A673 (cell line): ENCODE data around the gene ATXN10. TPM values are rescaled to one million over a fixed set of nuclear protein-coding genes. Genes with fewer than 3 reads are reported as not detected.

Experiments
- BruUV-seq: library from RNA; stranded (reverse); fragments of 400-500 nt; replicated peaks from 2 replicates; lab custom pipeline; 2021; lab: Mats Ljungman, UMichigan
- CTCF ChIA-PET: fragments of 300-600 bp; sonication (Branson Sonifier 250); formaldehyde crosslinking; loops from one replicate; lab custom pipeline; 2022; ENCODE audit warnings: antibody characterized with exemption; lab: Charles Lee
- POLR2A ChIA-PET: fragments of 300-600 bp; sonication (Branson Sonifier 250); formaldehyde crosslinking; loops from one replicate; lab custom pipeline; 2022; ENCODE audit warnings: antibody characterized with exemption; ENCODE audit not compliant: low non-redundant PET; lab: Charles Lee
- DNase-seq: peaks from one replicate; pipeline ENCODE4 v3.0.0-alpha.2; 2015; ENCODE audit warnings: low spot score
- H3K27ac ChIP-seq: fragments of 200-600 bp; sonication (generic); 2 replicates; pipeline ENCODE4 v1.5.1; 2016; ENCODE audit warnings: mixed run types, low read depth, mild to moderate bottlenecking, mixed read lengths, antibody characterized with exemption, low read length; ENCODE audit not compliant: poor library complexity, severe bottlenecking
- H3K27me3 ChIP-seq: fragments of 200-600 bp; sonication (generic); replicated peaks from 2 replicates; pipeline ENCODE4 v1.6.1; 2017; ENCODE audit warnings: mixed run types, low read depth, mild to moderate bottlenecking, mixed read lengths, antibody characterized with exemption, low read length; ENCODE audit not compliant: insufficient read depth, poor library complexity
- H3K36me3 ChIP-seq: fragments of 200-600 bp; sonication (generic); 2 replicates; pipeline ENCODE4 v1.6.1; 2016; ENCODE audit warnings: mixed run types, mild to moderate bottlenecking, mixed read lengths, antibody characterized with exemption, low read length; ENCODE audit not compliant: insufficient read depth, poor library complexity, severe bottlenecking
- H3K4me1 ChIP-seq: fragments of 200-600 bp; sonication (generic); 2 replicates; pipeline ENCODE4 v1.6.1; 2017; ENCODE audit warnings: mixed run types, mild to moderate bottlenecking, mixed read lengths, antibody characterized with exemption, low read length; ENCODE audit not compliant: insufficient read depth, poor library complexity, severe bottlenecking
- H3K4me3 ChIP-seq: fragments of 200-600 bp; sonication (generic); 2 replicates; pipeline ENCODE4 v1.5.1; 2016; ENCODE audit warnings: low read depth, mixed run types, mild to moderate bottlenecking, mixed read lengths, low read length; ENCODE audit not compliant: poor library complexity, severe bottlenecking
- H3K9me3 ChIP-seq: fragments of 200-600 bp; sonication (generic); 2 replicates; pipeline ENCODE4 v1.6.1; 2016; ENCODE audit warnings: mixed run types, low read depth, mild to moderate bottlenecking, mixed read lengths, antibody characterized with exemption, low read length; ENCODE audit not compliant: poor library complexity, severe bottlenecking
- CTCF ChIP-seq: fragments of 300-800, 200-600 bp; sonication (generic); conservative IDR thresholded peaks from 2 replicates; pipeline ENCODE4 v1.5.1; 2017; ENCODE audit warnings: low read depth, mild to moderate bottlenecking, antibody characterized with exemption, low read length, moderate library complexity, mixed read lengths
- EZH2 ChIP-seq: fragments of 200-600 bp; sonication (generic); IDR thresholded peaks from 2 replicates; pipeline ENCODE4 v1.6.1; 2017; ENCODE audit warnings: borderline replicate concordance, low read depth, mild to moderate bottlenecking, mixed read lengths, antibody characterized with exemption, low read length; ENCODE audit not compliant: poor library complexity, severe bottlenecking
- intact Hi-C: fragments of 100-400 bp; cut with micrococcal nuclease; formaldehyde crosslinking; loops from one replicate; pipeline ENCODE4 v1.10.0; 2022; ENCODE audit not compliant: unreplicated experiment
- total RNA-seq: library from RNA; stranded (reverse); gene quantifications from 2 replicates; pipeline ENCODE4 v1.2.3, GENCODE V29; 2021

Gene ATXN10
- total RNA-seq, 1 experiment from 2014 or later: 294 TPM

- intact Hi-C loops: no loop called here
- no peaks in the 10 kb centered on the region for H3K4me1 ChIP-seq
- TF ChIP-seq CTCF (no peak), EZH2 (no peak)
- ChIA-PET CTCF (no interaction called here), POLR2A (no interaction called here)
- H3K9me3 ChIP-seq: no peaks in the 10 kb centered on the region
- BruUV-seq: no TSS peak
- DNase-seq: no peak
- H3K27ac ChIP-seq: no peak overlapping the region
- no peak overlapping the region for H3K4me3 ChIP-seq
- no peaks in the 10 kb centered on the region for H3K27me3 ChIP-seq
- no peaks in the 10 kb centered on the region for H3K36me3 ChIP-seq
Measured at GRCh38 chr22:45890351-45890635, 218.7 kb downstream of the ATXN10 start.

GRCh38 chr22:45891021-45891421, 219.4 kb downstream of the ATXN10 start:
- POLR2A ChIA-PET: no interaction called here
- BruUV-seq: no TSS peak

GRCh38 chr22:45891471-45891995, 219.9 kb downstream of the ATXN10 start:
- H3K9me3 ChIP-seq: no peaks in the 10 kb centered on the region
- no peak overlapping the region for H3K4me3 ChIP-seq
- DNase-seq: no peak
- intact Hi-C loops: no loop called here
- CTCF ChIA-PET: no interaction called here
- no peaks in the 10 kb centered on the region for H3K27me3 ChIP-seq
- no TSS peak for BruUV-seq
- TF ChIP-seq EZH2: no peak
- no peak for TF ChIP-seq CTCF
- H3K36me3 ChIP-seq: no peaks in the 10 kb centered on the region
- POLR2A ChIA-PET: no interaction called here
- H3K27ac ChIP-seq: no peak overlapping the region
- H3K4me1 ChIP-seq: no peaks in the 10 kb centered on the region

More at GRCh38 chr22:45891021-45891421, 219.4 kb downstream of the ATXN10 start:
- CTCF ChIA-PET: no interaction called here
- no peaks in the 10 kb centered on the region for H3K27me3 ChIP-seq
- intact Hi-C loops: no loop called here
- no peak overlapping the region for H3K4me3 ChIP-seq
- no peaks in the 10 kb centered on the region for H3K36me3 ChIP-seq
- no peaks in the 10 kb centered on the region for H3K4me1 ChIP-seq
- H3K9me3 ChIP-seq: no peaks in the 10 kb centered on the region
- no peak overlapping the region for H3K27ac ChIP-seq
- TF ChIP-seq CTCF: no peak
- TF ChIP-seq EZH2: no peak
- DNase-seq: no peak
